ENCODE data around the gene BCKDHA.

Gene BCKDHA

DNA sequence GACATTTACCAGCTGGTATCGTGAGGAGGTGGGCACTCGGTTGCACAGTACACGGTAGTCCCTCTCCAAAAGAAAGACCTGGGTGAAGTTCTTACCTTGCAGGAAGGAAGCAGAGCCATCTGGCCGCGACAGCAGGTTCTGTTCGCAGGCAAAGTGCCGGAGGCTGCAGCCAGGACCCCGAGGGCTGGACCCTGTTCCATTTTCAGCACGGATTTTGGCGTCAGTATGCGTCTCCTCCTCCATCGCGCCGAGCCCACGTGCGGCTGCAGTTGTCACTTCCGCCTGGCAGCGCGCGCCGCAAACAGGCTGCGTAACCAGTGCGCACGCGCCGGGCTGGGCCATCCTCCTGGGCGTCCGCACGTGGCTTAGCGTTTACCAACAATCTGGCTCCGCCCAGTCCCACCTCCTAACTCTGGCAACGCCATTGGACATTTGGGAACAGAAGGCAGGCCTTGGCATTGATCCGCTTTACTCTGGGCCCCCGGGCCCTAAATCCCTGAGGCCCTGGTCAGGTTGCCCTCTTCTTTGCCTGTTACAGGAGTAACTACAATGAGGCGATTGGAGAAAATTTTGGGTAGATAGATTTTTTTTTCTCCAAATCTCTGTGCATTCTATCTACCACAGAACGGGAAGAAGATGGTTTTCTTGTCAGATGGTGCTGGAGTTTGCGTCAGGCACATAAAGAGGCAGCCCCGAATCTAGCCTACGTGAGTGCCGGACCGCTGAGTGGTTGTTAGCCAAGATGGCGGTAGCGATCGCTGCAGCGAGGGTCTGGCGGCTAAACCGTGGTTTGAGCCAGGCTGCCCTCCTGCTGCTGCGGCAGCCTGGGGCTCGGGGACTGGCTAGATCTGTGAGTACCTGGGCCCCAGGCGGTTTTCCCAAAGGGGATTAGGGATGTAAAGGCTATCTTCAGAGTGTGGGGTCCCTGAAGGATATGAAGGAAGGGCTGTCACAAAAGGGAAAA is at the start of gene BCKDHA, which contains the start of gene EXOSC5:
Gene BCKDHA, plus strand, starts transcription at position 733 of the 964 bp plus-strand sequence. Its CDS starts 10 bp downstream, at position 743.
Gene EXOSC5, minus strand, starts transcription at position 274 of the 964 bp plus-strand sequence. Its CDS starts 31 bp downstream, at position 243.
- DNase-seq (ENCODE audit: low read depth), result peak; percentile 100

DNA sequence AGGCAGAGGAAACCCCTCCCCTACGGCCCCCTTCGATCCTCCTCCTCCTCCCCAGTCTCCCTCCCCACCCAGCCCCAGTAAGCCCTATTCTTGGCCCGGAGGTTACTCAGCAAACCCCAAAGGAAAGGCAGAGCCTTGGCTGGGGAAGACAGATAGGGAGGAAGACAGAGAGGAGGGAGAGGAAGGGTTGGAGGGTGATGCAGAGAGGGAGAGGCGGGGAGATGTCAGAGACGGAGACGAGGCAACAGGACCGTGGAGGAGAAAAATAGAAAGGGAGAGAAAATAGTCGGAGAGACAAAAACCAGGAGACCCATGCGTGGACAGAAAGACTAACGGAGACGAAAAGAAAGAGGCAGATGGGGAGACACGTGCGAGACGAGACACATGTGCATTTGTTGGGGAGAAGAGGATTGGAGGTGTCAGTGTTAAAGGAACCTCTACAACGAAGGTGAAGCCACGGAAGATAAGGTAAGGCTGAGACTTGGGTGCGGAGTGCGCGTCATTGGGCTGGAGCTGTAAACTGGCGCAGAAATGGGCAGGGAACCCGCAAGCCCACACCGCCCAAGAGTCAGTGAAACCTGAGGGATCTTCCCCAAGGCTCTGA is 46.8 kb upstream of the BCKDHA start:
- peak; percentile 53 for DNase-seq (ENCODE audit: low read depth)

DNA sequence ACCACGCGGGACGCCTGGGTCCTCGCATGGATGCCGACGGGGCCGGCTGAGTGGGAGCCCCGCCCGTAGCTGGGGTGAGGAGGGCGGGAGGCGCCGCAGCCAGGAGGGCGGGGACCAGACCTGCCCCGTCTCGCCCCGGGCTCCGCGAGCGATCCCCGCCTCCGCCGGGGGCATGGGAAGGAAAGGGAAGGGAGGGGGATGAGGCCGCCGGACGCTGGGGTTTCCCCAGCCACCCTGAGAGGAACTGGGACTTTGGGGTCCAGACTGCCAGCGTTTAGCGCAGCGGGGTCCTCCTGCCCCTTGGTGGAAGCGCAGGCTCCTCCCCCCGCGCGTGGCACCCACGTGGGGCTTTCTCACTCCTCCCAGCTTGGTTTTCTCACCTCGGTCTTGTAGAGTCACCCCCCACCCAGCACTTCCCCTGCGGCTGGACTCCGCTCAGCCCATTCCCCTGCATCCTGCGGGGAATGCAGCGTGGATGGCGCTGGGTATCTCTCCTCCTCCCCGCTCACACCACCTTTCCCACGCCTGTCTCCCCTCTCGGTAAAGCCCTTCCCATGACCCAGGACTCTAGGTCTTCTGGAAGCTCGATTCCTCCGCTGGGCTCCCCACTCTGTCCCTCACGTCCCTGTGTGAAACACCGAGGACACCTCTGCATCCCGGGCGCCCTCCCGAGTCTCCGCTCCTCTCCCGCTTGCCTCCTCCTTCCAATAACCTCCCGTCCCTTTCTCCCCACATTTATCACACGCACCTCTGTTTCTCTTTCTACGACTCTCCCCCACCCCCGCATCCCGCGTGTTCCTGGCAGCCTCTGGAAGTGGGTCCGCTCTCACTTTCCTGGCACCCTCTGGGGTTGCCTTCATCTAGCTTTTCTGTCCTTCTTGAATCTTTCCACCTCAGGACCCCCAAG is 46.0 kb upstream of the BCKDHA start:
- DNase-seq (ENCODE audit: low read depth), result peak; percentile 64

DNA sequence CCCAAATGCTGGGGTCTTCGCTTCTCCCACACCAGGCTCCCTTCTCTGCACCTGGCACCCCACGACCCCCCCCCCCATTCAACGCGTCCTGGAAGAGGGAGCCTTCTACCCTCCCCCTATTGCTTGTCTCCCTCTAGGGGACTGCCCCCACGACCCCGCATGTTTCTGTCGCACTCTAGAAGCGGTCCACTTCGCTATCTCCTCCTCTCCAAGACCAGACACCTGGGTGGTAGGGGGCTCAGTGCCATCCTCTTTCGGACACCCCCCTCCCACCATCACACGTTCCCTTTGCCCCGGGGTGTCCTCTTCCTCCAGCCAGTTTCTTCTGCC is 45.4 kb upstream of the BCKDHA start:
- DNase-seq (ENCODE audit: low read depth), result no peak

DNA sequence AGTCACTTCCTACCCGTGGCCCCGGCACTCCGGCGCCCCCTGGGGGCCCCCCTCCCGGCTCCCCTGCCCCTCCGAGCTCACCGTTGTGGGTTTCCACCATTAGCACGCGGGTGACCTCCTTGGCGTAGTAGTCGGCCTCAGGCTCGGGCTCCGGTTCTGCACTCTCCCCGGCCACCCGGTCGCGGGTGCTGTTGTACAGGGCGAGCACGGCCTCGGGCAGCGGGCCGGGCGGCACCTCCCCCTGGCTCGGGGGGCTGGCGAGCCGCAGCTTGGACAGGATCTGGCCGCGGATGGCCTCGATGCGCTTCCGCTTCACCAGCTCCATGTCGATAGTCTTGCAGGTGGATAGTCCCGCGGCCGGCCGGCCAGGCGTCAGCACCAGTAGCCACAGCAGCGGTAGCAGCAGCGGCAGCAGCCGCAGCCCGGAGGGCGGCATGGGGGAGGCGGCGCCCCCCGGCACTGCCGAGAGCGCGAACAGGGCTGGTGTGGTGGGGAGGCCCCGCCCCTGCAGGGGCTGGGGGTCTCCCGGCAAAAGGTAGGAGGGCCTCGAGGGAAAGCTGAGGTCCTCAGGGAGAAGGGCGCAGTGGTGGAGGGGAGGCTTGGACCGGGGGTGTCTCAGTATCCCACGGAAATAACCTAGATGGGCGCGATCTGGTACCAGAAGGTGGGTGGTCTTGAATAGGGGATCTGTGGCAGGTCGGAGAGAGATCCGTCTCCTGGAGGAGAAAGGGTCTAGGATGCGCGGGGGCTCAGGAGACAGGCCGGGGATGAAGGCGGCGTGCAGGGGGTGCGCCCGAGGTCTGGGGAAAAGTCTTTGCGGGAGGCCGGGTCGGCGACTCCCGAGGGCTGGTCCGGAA is 44.8 kb upstream of the BCKDHA start:
- DNase-seq (ENCODE audit: low read depth), result peak; percentile 64

DNA sequence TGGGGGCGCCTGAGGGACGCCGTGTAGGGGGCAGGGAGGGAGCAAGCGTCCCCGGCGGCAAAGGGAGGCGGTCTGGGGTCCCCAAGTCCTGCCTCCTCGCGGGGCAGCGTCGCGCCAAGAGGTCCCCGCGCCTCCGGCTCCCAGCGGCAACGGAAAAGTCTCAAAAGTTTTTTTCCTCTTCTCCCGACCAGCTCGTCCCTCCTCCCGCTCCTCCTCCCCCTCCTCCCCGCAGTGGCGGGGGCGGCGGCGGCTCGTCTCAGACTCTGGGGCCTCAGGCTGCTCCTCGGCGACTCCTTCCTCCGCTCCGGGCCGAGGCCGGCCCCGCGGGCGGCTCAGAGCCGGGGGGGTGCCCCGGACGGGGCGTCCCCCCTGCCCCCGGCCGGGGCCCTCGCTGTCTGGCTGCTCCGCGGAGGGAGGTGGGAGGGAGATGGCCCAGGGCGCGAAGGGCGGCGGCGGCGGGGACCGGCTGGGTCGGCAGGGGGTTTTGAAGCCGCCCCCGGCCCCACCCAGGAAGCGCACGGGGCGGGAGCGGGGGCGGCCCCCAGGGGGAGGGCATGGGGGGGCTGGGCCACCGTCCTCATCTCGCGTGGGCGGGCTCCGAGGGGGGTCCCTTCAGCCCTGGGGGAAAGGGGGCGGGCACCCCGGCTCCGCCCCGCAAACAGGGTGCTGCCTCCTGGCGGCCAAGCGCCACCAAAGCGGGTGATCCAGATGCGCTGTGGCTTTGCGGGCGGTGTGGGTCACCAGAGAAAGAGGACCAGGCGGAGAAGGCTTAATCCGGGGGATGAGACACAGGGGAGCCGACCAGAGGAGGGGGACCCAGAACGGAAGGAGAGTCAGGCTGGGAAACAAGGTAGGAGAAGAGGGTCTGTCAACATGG is 43.9 kb upstream of the BCKDHA start, which contains the start of gene TGFB1:
Gene TGFB1, minus strand, starts transcription at position 457 of the 877 bp plus-strand sequence. CDS start 878 bp downstream, outside the sequence.
- peak; percentile 93 for DNase-seq (ENCODE audit: low read depth)

DNA sequence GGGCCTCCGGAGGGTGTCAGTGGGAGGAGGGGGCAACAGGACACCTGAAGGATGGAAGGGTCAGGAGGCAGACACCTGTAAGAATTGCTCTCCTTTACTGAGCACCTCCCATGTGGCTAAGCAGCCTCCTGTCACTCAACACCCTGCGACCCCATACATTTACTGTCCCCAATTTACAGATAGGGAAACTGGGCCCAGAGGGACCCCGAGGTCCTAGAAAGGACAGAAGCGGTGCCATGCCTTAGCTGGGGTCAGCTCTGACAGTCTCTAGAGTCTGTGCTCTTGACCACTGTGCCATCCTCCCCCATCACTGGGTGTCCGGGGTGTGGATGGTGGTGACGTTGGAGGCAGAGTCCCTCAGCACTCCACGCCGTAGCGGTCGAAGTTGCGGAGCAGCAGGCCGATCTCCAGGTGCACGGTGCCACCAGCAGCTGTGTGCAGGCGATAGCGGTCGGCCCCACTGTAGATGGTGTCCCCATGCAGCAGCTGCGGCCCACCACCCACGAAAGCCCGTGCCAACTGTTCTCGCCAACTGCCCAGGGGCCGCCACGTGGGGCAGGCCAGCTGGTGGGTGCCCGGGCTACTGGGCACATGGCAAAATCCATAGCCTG is 43.2 kb upstream of the BCKDHA start:
- no peak for DNase-seq (ENCODE audit: low read depth)

DNA sequence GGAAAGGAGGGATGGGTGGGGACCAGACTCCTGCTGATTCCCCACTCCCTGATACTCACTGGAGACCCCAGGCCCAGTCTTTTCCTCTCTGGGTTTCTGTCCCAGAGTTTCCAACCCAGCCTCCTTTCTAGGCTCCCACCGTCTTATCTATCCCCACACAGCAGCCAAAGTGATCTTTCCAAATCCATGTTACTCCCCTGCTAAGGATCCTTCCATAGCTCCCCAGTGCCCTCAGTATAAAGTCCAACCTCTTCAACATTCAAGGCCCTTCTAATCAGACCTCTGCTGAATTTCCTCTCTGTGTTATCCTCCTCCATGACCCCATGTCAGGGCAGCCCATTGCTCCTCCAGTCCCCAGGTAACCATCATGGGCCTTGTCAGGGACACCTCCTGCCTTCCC is 42.6 kb upstream of the BCKDHA start:
- no peak for DNase-seq (ENCODE audit: low read depth)

DNA sequence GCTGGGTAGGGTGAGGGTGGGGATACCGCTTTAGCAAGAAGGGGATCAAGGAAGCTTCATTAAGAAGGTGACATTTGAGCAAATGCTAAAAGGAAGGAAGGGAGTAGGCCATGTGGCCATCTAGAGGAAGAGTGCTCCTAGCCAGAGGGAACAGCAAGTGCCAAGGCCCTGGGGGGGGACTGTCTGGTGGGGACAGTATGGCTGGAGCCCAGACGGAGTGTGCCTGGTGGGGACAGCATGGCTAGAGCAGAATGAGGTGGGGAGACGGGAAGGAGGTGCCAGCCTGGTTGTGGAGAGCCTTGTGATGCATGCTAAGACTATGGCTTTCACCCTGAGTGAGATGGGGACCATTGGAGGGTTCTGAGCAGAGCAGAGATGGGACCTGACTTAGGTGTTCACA is 41.8 kb upstream of the BCKDHA start:
- no peak for DNase-seq (ENCODE audit: low read depth)

DNA sequence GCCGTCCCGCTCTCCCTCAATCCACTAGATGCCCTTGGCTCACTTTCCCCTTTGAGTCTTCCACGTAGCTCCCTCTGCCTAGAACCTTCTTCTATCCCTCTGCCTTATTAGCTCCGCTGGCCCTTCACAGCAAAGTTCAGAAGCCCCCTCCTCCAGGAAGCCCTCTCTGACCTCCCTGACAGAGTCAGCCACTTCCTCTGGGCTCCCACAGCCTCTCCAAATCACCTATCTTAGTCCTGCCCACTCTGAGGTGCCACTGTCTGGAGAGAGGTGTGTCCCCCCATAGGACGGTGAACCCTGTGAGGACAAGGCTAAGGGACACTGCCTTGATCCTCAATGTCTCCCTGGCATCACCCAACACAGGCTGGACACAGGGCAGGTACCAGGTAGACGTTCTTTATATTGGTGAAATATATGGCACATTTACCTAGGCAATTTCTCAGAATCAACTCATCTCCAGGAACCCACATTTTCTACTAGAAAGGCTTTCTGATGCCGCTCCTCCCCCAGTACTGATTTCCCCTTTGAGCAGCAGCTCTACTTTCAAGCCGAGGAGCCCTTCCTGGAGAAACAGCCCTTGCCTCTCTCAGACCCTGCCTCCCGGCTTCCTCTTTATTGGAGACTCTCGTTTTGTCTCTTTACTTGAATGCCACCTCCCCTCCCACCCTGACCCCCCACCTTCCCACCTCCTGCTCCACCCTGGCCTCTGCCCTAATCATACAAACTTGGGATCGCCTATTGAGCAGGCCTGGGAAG is 40.5 kb upstream of the BCKDHA start:
- no peak for DNase-seq (ENCODE audit: low read depth)

DNA sequence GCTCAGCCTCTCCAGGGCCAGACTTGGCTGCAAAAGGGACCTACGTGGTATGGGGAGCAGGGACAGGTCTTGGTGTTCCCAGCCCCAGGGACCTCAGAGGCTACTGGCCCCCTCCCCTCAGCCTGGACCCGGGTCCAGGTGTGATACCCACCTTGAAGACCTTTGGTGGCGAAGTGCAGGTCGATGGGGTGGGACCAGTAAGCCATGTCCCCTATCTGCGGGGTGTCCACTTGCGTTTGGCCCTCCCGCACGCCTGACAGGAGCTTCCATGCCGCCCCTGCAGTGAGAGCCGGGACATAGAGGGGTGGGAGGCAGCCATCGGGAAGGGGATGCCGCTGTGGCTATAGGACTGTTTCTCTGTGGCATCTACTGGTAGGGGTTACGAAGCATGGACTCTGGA is 39.9 kb upstream of the BCKDHA start:
- DNase-seq (ENCODE audit: low read depth), result no peak

DNA sequence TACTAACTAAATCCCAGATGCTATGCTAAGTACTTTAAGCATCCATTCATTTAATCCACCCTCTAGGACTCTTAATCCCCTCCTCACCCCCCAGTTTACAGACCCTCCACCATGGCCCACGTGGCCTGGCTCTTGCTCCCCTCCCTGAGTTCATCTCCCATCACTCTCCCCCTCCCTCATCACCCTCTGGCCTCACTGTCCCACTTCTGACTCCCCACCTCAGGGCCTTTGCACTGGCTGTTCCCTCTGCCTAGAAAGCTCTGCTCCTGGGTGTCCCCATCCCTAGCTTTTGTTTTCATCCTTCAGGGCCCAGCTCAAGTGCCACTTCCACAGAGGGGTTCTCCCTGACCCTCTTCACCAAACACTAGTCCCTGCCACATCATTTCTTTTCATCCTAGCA is 37.9 kb upstream of the BCKDHA start:
- DNase-seq (ENCODE audit: low read depth), result no peak

DNA sequence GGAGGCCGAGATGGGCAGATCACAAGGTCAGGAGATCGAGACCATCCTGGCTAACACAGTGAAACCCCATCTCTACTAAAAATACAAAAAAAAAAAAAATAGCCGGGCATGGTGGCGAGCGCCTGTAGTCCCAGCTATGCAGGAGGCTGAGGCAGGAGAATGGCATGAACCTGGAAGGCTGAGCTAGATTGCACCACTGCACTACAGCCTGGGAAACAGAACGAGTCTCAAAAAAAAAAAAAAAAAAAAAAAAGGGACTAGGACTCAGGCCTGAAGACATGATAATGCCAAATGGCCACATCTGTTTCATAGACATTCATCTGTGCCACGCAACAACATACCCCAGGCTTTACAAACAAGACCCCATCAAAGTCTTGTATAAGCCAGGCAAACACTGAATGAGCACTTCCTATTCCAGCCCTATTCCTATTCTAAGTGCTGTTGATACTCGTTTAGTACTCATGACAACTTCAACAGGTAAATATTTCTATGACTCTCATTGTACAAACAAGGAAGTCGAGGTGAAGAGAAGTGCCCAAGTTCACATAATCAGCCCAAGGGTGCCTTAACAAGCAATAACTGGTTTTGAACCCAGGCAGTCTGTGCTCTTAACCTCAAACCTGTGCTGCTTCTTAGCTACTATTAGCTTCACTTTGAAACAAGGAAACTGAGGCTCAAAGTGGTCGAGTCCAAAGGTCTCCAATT is 35.3 kb upstream of the BCKDHA start:
- DNase-seq (ENCODE audit: low read depth), result no peak

DNA sequence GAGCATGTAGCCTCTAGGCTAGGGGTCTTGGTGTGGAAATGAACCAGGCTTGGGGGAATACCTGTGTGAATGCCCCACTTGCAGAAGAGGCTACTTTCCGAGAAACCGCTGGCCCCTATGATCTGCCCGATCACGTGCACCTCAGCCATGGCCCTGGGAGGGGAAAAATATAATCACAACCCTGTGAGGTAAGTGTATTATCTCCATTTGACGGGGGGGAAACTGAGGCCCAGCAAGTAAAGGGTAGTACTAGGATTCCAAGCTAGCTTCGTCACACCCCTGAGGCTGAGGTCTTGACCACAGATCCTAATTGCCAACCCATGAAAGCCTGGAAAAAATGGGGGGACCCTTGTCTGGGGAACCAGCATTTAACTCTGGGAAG is 34.3 kb upstream of the BCKDHA start:
- no peak for DNase-seq (ENCODE audit: low read depth)

DNA sequence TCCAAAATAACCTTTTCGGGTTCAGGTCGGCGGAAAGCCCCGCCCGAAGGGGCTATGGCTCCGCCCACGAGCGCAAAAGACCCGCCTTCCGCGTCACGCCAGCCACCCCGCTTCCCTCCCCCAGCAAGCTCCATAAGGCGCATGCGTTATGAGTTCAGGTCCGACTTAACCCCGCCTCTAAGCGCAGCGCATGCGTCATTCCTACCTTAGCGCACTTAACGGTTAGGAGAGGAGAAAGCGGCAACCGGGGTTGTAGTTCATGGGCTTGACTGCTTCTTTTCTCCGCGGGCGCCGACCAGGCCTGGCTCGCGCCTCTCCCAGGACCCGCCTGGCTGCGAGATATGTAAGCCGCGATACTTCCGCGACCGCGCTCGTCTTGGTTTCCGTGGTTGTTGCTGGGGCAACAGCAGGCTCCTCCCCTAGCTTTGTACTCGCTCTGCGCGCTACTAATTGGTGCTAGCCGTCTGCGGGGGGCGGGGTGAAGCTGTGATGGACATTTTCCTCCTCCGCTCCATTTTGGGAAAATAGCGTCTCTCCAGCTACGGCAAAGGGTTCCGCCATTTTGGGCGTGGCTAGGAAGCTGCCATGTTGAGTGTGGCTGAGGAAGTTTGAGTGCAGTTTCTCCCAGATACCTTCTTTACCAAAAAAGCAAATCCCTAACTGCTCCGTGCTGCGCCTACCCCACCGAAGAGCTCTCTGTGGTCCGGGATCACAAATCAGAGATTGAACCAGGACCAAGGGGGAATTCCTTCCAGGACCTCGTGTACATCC is 33.7 kb upstream of the BCKDHA start, which contains the start of gene B9D2:
Gene B9D2, minus strand, starts transcription at position 397 of the 771 bp plus-strand sequence. CDS start 630 bp downstream, outside the sequence.
- peak; percentile 99 for DNase-seq (ENCODE audit: low read depth)

DNA sequence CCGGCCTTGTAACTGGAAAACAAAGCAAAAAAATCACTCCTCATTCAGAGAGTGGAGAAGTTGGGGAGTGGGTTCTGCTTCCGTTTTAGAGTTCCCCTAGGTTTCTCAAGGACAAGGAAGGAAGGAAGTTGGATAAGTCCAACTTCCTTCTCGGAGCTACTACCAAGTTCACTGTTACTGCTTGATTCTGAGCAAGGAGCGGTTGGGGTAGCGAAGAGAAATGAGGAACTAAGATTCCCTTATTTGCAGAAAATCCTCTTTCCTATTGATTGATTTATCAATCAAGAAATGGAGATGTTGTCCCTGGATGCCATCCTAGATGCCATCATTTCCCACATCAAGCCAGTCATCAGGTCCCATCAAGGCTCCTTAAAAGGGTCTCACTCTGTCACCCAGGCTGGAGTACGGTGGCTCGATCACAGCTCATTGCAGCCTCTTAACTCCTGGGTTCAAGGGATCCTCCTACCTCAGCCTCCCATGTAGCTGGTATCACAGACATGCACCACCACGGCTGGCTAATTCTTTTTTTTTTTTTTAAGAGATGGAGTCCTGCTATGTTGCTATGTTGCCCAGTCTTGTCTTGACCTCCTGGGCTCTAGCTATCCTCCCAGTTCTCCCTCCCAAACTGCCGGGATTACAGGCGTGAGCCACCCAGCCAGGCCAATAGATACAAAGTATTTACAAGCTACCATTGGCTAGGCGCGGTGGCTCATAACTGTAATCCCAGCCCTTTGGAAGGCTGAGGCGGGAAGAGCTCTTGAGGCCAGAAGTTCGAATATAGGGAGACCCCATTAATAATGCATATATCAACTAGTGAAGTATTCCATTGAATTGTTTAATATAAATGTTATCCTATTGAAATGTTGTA is 32.9 kb upstream of the BCKDHA start:
- no peak for DNase-seq (ENCODE audit: low read depth)
